CD14-positive monocyte (primary cell): ENCODE results near the gene ZCCHC14. TPM values are rescaled to one million over a fixed set of nuclear protein-coding genes. Genes with fewer than 3 reads are reported as not detected.

Experiments used
- DNase-seq, 3 donors: peaks; one replicate each; pipeline ENCODE4 v3.0.0-alpha.2; 2011 to 2022
- H2AFZ ChIP-seq: 2 replicates; pipeline ENCODE4 v1.6.0; 2012; ENCODE audit warnings: mild to moderate bottlenecking, low read depth, low read length, inconsistent platforms; ENCODE audit not compliant: insufficient read depth, poor library complexity, severe bottlenecking
- H3K27ac ChIP-seq, 2 donors: 1 replicate in 1 of 2; 2 replicates in 1 of 2; pipeline ENCODE4 v1.5.1; 2012 to 2013; ENCODE audit warnings: low read length in 2 of 2, control low read depth in 1 of 2, inconsistent platforms in 1 of 2, low read depth in 1 of 2, mild to moderate bottlenecking in 1 of 2
- H3K27me3 ChIP-seq, 2 donors: one replicate each; pipeline versions ENCODE4 v1.6.0 to v1.6.1; 2011 to 2013; ENCODE audit warnings: low read length in 2 of 2; ENCODE audit not compliant: control insufficient read depth in 2 of 2, insufficient read depth in 2 of 2
- H3K36me3 ChIP-seq, 2 donors: replicated peaks in 1 of 2; 1 replicate in 1 of 2; 2 replicates in 1 of 2; pipeline versions ENCODE4 v1.5.1 to v1.6.1; 2012 to 2013; ENCODE audit warnings: low read length in 2 of 2, control low read depth in 1 of 2, inconsistent platforms in 1 of 2, mild to moderate bottlenecking in 1 of 2; ENCODE audit not compliant: insufficient read depth in 2 of 2, control insufficient read depth in 1 of 2
- H3K4me1 ChIP-seq, 2 donors: 1 replicate in 1 of 2; 2 replicates in 1 of 2; pipeline versions ENCODE4 v1.5.1 to v1.6.1; 2012 to 2013; ENCODE audit warnings: low read length in 2 of 2, control low read depth in 1 of 2, inconsistent platforms in 1 of 2, mild to moderate bottlenecking in 1 of 2, moderate library complexity in 1 of 2; ENCODE audit not compliant: insufficient read depth in 2 of 2, control insufficient read depth in 1 of 2
- H3K4me2 ChIP-seq: replicated peaks from 2 replicates; pipeline ENCODE3; 2012; ENCODE audit warnings: low read length, moderate library complexity, mild to moderate bottlenecking; ENCODE audit not compliant: poor library complexity, severe bottlenecking; ENCODE audit errors: extremely low read depth
- H3K4me3 ChIP-seq, 3 experiments: fragments of 200-600 bp in 1 of 3; sonication (generic) in 1 of 3; replicated peaks in 1 of 3; 1 replicate in 2 of 3; 2 replicates in 1 of 3; pipeline ENCODE4 v1.5.1; 2011 to 2013; ENCODE audit warnings: low read length in 3 of 3, mild to moderate bottlenecking in 3 of 3, control low read depth in 2 of 3, low read depth in 2 of 3, inconsistent platforms in 1 of 3, moderate library complexity in 1 of 3
- H3K79me2 ChIP-seq: 2 replicates; pipeline ENCODE4 v1.6.0; 2012; ENCODE audit warnings: mild to moderate bottlenecking, control low read depth, inconsistent platforms, low read length, moderate library complexity; ENCODE audit not compliant: insufficient read depth
- H3K9ac ChIP-seq: 2 replicates; pipeline ENCODE4 v1.6.0; 2017; ENCODE audit warnings: low read length, mild to moderate bottlenecking; ENCODE audit not compliant: insufficient read depth, poor library complexity, severe bottlenecking
- H3K9me3 ChIP-seq, 2 donors: replicated peaks in 1 of 2; 1 replicate in 1 of 2; 2 replicates in 1 of 2; pipeline versions ENCODE4 v1.5.1 to v1.6.1; 2012 to 2013; ENCODE audit warnings: low read length in 2 of 2, control low read depth in 1 of 2; ENCODE audit not compliant: control insufficient read depth in 1 of 2, insufficient read depth in 1 of 2
- H4K20me1 ChIP-seq: 2 replicates; pipeline ENCODE4 v1.6.0; 2012; ENCODE audit warnings: mild to moderate bottlenecking, low read length, control low read depth, moderate library complexity; ENCODE audit not compliant: insufficient read depth
- H3K27ac Mint-ChIP-seq, 7 donors: one replicate each; pipeline ENCODE4 v1.8.0; 2020; ENCODE audit warnings: mild to moderate bottlenecking in 7 of 7, mixed read lengths in 7 of 7, moderate library complexity in 6 of 7, inconsistent platforms in 2 of 7
- H3K27me3 Mint-ChIP-seq, 3 donors: one replicate each; pipeline ENCODE4 v1.8.0; 2021 to 2022; ENCODE audit warnings: low read depth in 3 of 3, mild to moderate bottlenecking in 3 of 3, mixed read lengths in 3 of 3, moderate library complexity in 3 of 3, inconsistent platforms in 1 of 3
- H3K36me3 Mint-ChIP-seq, 2 donors: one replicate each; pipeline ENCODE4 v1.8.0; 2020; ENCODE audit warnings: mixed read lengths in 2 of 2, inconsistent platforms in 1 of 2, mild to moderate bottlenecking in 1 of 2
- H3K4me1 Mint-ChIP-seq: one replicate; pipeline ENCODE4 v1.8.0; 2020; ENCODE audit warnings: mild to moderate bottlenecking, mixed read lengths
- H3K4me3 Mint-ChIP-seq, 2 donors: one replicate each; pipeline ENCODE4 v1.8.0; 2020; ENCODE audit warnings: mild to moderate bottlenecking in 2 of 2, mixed read lengths in 2 of 2, moderate library complexity in 1 of 2
- H3K9me3 Mint-ChIP-seq, 7 donors: one replicate each; pipeline ENCODE4 v1.8.0; 2020 to 2022; ENCODE audit warnings: mixed read lengths in 7 of 7, mild to moderate bottlenecking in 6 of 7, moderate library complexity in 6 of 7, inconsistent platforms in 2 of 7
- CTCF ChIP-seq: fragments of 200-600 bp; IDR thresholded peaks from one replicate; pipeline ENCODE4 v1.8.0; 2022; ENCODE audit warnings: antibody characterized with exemption, mild to moderate bottlenecking
- WGBS: methylation state at CpG from one replicate; pipeline ENCODE4 v1.1.5; 2013; ENCODE audit warnings: missing lambda C conversion rate; ENCODE audit not compliant: insufficient coverage; 5-methylcytosine and 5-hydroxymethylcytosine counted together
- intact Hi-C, 2 donors: fragments of 100-400 bp; cut with micrococcal nuclease; formaldehyde crosslinking; loops; one replicate each; pipeline versions ENCODE4 v1.15.0 to v1.15.1; 2023
- polyA plus RNA-seq, 3 donors: library from polyadenylated mRNA; depleted of rRNA in 1 of 3; unstranded in 2 of 3; stranded (reverse) in 1 of 3; fragments of 300-500 nt in 2 of 3; fragments of >200 nt in 1 of 3; fragmentation: Illumina TruSeq in 2 of 3; gene quantifications; 1 replicate in 2 of 3; 2 replicates in 1 of 3; pipeline ENCODE4 v1.2.3, GENCODE V29; 2012 to 2021

The ZCCHC14 gene
- polyA plus RNA-seq, 3 donors: 0.11 to 4.0 (median 0.22) TPM

- H4K20me1 ChIP-seq: peaks cover 76% of the 10 kb centered on the region
- H3K4me3 Mint-ChIP-seq: no peak overlapping the region
- intact Hi-C loops: no loop called here
Measured at GRCh38 chr16:87395181-87395842, 97.5 kb downstream of the ZCCHC14 start.

GRCh38 chr16:87393680-87394055 lies 99.2 kb downstream of the ZCCHC14 start:
- Mint-ChIP-seq H3K4me1 (peaks cover 37% of the 10 kb centered on the region), H3K9me3 (no peaks in the 10 kb centered on the region), H3K27me3 (peaks cover 0 to 2% (median 1%) of the 10 kb centered on the region in 3 donors), H3K4me3 (peak overlapping the region; percentile 97 to 98), H3K27ac (peak overlapping the region in 4 of 7 donors; percentile 38 to 86 (median 76)), H3K36me3 (peaks cover 30 to 31% of the 10 kb centered on the region in 2 donors)
- peak overlapping the region; percentile 80 for H3K4me2 ChIP-seq
- no peak overlapping the region for H2AFZ ChIP-seq
- H3K27me3 ChIP-seq: no peaks in the 10 kb centered on the region
- intact Hi-C loops: loop anchor here in 1 of 2 donors (5.0 kb wide), 1 partner anchor 76 kb away; the partner anchor contains the start of gene C16orf95
- H3K36me3 ChIP-seq: peaks cover 6 to 8% of the 10 kb centered on the region in 2 donors
- no CpG with 5 or more reads among the region's 6 CpGs for WGBS
- H3K79me2 ChIP-seq: peaks cover 60% of the 10 kb centered on the region
- no peak for DNase-seq
- peak overlapping the region; percentile 97 for H3K9ac ChIP-seq
- peaks cover 34 to 46% of the 10 kb centered on the region in 2 donors for H3K4me1 ChIP-seq
- no peak overlapping the region for H3K27ac ChIP-seq
- no peaks in the 10 kb centered on the region for H3K9me3 ChIP-seq
- TF ChIP-seq CTCF: no peak
- H4K20me1 ChIP-seq: peaks cover 61% of the 10 kb centered on the region
- H3K4me3 ChIP-seq: peak overlapping the region; percentile 77 to 95 (median 85)

More at GRCh38 chr16:87395181-87395842, 97.5 kb downstream of the ZCCHC14 start:
- TF ChIP-seq CTCF: no peak
- H3K27me3 Mint-ChIP-seq: peaks cover 0 to 2% (median 1%) of the 10 kb centered on the region in 3 donors
- peaks cover 31% of the 10 kb centered on the region for H3K4me1 Mint-ChIP-seq
- H3K4me3 ChIP-seq: no peak overlapping the region
- peaks cover 16 to 23% of the 10 kb centered on the region in 2 donors for H3K36me3 ChIP-seq
- H3K27ac ChIP-seq: no peak overlapping the region
- no peaks in the 10 kb centered on the region for H3K9me3 ChIP-seq
- H3K4me1 ChIP-seq: peaks cover 27 to 34% of the 10 kb centered on the region in 2 donors
- WGBS: 70% methylated on average over 2 of the region's 7 CpGs
- no peak overlapping the region for H3K4me2 ChIP-seq
- no peaks in the 10 kb centered on the region for H3K9me3 Mint-ChIP-seq
- H3K27ac Mint-ChIP-seq: peak overlapping the region in 3 of 7 donors; percentile 18 to 74 (median 45)
- DNase-seq: no peak
- H3K79me2 ChIP-seq: peaks cover 63% of the 10 kb centered on the region
- no peak overlapping the region for H3K9ac ChIP-seq
- peaks cover 44 to 47% of the 10 kb centered on the region in 2 donors for H3K36me3 Mint-ChIP-seq
- H2AFZ ChIP-seq: no peak overlapping the region
- no peaks in the 10 kb centered on the region for H3K27me3 ChIP-seq
